Ishikawa (cell line): Measurements from ENCODE around the gene MAS1.

ENCODE experiments used
- CEBPB ChIP-seq: IDR thresholded peaks from 2 replicates; pipeline ENCODE4 v1.6.1; 2012
- CREB1 ChIP-seq: IDR thresholded peaks from 2 replicates; pipeline ENCODE4 v1.6.1; 2012; ENCODE audit warnings: low read depth
- EGR1 ChIP-seq: IDR thresholded peaks from 2 replicates; pipeline ENCODE4 v1.6.1; 2012
- EP300 ChIP-seq: IDR thresholded peaks from 2 replicates; pipeline ENCODE4 v1.6.1; 2012; ENCODE audit warnings: borderline replicate concordance
- FOXM1 ChIP-seq: IDR thresholded peaks from 2 replicates; pipeline ENCODE4 v1.6.1; 2012; ENCODE audit warnings: low read depth, borderline replicate concordance
- MAX ChIP-seq: IDR thresholded peaks from 2 replicates; pipeline ENCODE4 v1.6.1; 2012
- NFIC ChIP-seq: IDR thresholded peaks from 2 replicates; pipeline ENCODE4 v1.6.1; 2012
- RAD21 ChIP-seq: IDR thresholded peaks from 2 replicates; pipeline ENCODE4 v1.6.1; 2012; ENCODE audit warnings: low read depth
- TAF1 ChIP-seq: IDR thresholded peaks from 2 replicates; pipeline ENCODE4 v1.6.1; 2012; ENCODE audit warnings: low read depth, mild to moderate bottlenecking
- TCF12 ChIP-seq: IDR thresholded peaks from 2 replicates; pipeline ENCODE4 v1.6.1; 2012; ENCODE audit warnings: low read depth
- TEAD4 ChIP-seq: IDR thresholded peaks from 2 replicates; pipeline ENCODE4 v1.6.1; 2012
- USF1 ChIP-seq: IDR thresholded peaks from 2 replicates; pipeline ENCODE4 v1.6.1; 2012
- YY1 ChIP-seq: IDR thresholded peaks from 2 replicates; pipeline ENCODE4 v1.6.1; 2012; ENCODE audit warnings: low read depth
- ZBTB7A ChIP-seq: IDR thresholded peaks from 2 replicates; pipeline ENCODE4 v1.6.1; 2012; ENCODE audit warnings: low read depth
- TF ChIP-seq, protein P1 (sequence below): IDR thresholded peaks from 2 replicates; pipeline ENCODE4 v1.6.1; 2012; ENCODE audit warnings: low read depth, mild to moderate bottlenecking

The MAS1 gene

DNA sequence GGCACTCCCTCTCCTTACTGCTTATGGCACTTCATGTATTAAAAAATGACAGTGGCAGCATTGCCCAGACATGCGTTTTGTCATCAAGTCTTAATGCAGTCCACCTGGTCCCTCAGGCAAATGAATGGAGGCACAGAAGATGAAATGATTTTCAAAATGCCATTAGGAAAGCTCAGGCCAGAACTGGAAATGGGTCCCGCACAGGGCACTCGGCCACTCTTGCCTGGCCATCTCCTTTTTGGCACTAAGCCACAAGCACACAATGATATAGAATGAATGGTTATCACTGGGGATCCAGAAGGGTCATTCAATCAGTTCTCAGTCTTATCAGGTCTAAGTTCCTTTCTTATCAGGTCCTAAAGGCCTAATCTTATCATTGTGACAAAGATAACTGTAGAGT lies 15.6 kb downstream of the MAS1 start:
- TF ChIP-seq CEBPB, result no peak
- TF ChIP-seq CREB1, result no peak
- no peak for TF ChIP-seq ZBTB7A
- no peak for TF ChIP-seq TAF1
- no peak for TF ChIP-seq TEAD4
- no peak for TF ChIP-seq RAD21
- no peak for TF ChIP-seq USF1
- no peak for TF ChIP-seq FOXM1
- no peak for TF ChIP-seq TCF12

DNA sequence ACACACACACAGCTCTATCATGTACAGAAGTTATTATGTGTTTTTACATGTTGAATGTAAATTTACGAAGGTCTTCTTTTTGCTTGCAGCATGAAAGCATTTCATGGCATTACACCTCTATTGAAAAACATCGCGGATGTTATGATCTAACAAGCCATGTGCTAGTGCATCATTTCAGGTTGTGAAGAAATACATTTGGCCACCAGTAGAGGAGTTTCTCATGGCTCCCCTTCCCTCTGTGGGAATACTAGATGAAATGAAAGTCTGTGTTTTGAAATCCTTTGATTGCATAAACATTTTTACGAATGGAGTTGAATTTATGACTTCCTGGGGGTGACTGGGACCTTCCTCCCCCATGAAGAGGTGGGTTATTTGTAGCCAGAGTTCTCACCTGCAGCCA lies 17.7 kb downstream of the MAS1 start:
- TF ChIP-seq CREB1 (no peak), TCF12 (no peak), EGR1 (no peak), RAD21 (no peak), USF1 (no peak), EP300 (no peak), TAF1 (no peak), ZBTB7A (no peak), MAX (no peak), NFIC (no peak), FOXM1 (no peak), TEAD4 (no peak), CEBPB (no peak), YY1 (no peak)
- TF ChIP-seq, protein P1, sequence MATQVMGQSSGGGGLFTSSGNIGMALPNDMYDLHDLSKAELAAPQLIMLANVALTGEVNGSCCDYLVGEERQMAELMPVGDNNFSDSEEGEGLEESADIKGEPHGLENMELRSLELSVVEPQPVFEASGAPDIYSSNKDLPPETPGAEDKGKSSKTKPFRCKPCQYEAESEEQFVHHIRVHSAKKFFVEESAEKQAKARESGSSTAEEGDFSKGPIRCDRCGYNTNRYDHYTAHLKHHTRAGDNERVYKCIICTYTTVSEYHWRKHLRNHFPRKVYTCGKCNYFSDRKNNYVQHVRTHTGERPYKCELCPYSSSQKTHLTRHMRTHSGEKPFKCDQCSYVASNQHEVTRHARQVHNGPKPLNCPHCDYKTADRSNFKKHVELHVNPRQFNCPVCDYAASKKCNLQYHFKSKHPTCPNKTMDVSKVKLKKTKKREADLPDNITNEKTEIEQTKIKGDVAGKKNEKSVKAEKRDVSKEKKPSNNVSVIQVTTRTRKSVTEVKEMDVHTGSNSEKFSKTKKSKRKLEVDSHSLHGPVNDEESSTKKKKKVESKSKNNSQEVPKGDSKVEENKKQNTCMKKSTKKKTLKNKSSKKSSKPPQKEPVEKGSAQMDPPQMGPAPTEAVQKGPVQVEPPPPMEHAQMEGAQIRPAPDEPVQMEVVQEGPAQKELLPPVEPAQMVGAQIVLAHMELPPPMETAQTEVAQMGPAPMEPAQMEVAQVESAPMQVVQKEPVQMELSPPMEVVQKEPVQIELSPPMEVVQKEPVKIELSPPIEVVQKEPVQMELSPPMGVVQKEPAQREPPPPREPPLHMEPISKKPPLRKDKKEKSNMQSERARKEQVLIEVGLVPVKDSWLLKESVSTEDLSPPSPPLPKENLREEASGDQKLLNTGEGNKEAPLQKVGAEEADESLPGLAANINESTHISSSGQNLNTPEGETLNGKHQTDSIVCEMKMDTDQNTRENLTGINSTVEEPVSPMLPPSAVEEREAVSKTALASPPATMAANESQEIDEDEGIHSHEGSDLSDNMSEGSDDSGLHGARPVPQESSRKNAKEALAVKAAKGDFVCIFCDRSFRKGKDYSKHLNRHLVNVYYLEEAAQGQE, result no peak

GRCh38 chr6:159908979-159909378 lies 18.2 kb downstream of the MAS1 start:
- TF ChIP-seq CEBPB, result no peak
- TF ChIP-seq NFIC, result no peak
- TF ChIP-seq MAX, result no peak
- TF ChIP-seq ZBTB7A, result no peak
- no peak for TF ChIP-seq EP300
- TF ChIP-seq EGR1, result no peak
- no peak for TF ChIP-seq TEAD4
- TF ChIP-seq USF1, result no peak
- no peak for TF ChIP-seq RAD21
- no peak for TF ChIP-seq CREB1
- no peak for TF ChIP-seq TAF1
- TF ChIP-seq TCF12, result no peak

- TF ChIP-seq TCF12, result no peak
- TF ChIP-seq NFIC, result no peak
- TF ChIP-seq TAF1, result no peak
- TF ChIP-seq RAD21, result no peak
- no peak for TF ChIP-seq EP300
Observed at GRCh38 chr6:159910342-159910741, 19.6 kb downstream of the MAS1 start.

DNA sequence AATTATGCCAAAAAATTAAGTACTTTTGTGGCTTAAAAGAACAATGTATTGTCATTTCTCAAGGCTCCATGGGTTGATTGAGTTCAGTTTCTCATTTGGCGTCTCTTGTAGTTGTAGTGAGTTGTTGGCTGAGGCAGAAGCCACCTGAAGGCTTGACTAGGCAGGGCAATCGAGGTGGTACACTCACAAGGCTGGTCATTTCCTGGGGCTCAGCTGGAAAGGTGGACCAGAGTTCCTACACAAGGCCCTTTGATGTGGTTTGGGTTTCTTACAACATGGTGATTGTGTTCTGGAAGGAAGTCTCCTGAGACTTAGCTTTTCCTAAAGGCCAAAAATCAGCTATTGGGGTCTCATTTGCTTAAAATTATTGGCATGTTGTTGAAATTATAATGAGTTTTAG lies 22.6 kb downstream of the MAS1 start:
- TF ChIP-seq CREB1, result no peak
- no peak for TF ChIP-seq NFIC
- no peak for TF ChIP-seq TEAD4
- TF ChIP-seq, protein P1, result no peak
- no peak for TF ChIP-seq TCF12
- TF ChIP-seq TAF1, result no peak
- TF ChIP-seq USF1, result no peak
- TF ChIP-seq CEBPB, result no peak
- TF ChIP-seq MAX, result no peak
- no peak for TF ChIP-seq RAD21
- no peak for TF ChIP-seq YY1
- no peak for TF ChIP-seq EP300
- no peak for TF ChIP-seq EGR1
